HEK293 (cell line): ENCODE measurements around the gene IPO11.
A peak's percentile ranks its signal among the peaks of the same experiment; 100 is the strongest.

Experiments used
- CTCF ChIA-PET: fragments of 350-600 bp; formaldehyde crosslinking; extraction: SDS; loops from one replicate; lab custom pipeline; 2021; ENCODE audit warnings: antibody characterized with exemption; lab: Yijun Ruan, JAX
- POLR2A ChIA-PET: fragments of 300-600 bp; formaldehyde crosslinking; extraction: SDS; loops from one replicate; lab custom pipeline; 2020; ENCODE audit warnings: antibody characterized with exemption, inconsistent platforms; lab: Yijun Ruan, JAX
- H3K27ac ChIP-seq: fragments of 200-500 bp; sonication (Bioruptor generic); 2 replicates; pipeline ENCODE4 v1.5.1; 2014; ENCODE audit warnings: low read depth, low read length, control low read depth, inconsistent platforms; ENCODE audit errors: extremely low read depth
- H3K36me3 ChIP-seq, 2 experiments: fragments of 200-500 bp in 1 of 2; sonication (Bioruptor generic) in 1 of 2; 1 replicate in 1 of 2; 2 replicates in 1 of 2; pipeline ENCODE4 v1.5.1; 2014 to 2017; ENCODE audit warnings: inconsistent platforms in 2 of 2, low read length in 2 of 2; ENCODE audit not compliant: control insufficient read depth in 2 of 2, insufficient read depth in 1 of 2
- H3K4me1 ChIP-seq: fragments of 200-500 bp; sonication (Bioruptor generic); 2 replicates; pipeline ENCODE4 v1.5.1; 2014; ENCODE audit warnings: mild to moderate bottlenecking, low read length, inconsistent platforms; ENCODE audit not compliant: control insufficient read depth, insufficient read depth
- H3K4me3 ChIP-seq: 2 replicates; pipeline ENCODE4 v1.5.1; 2011; ENCODE audit warnings: low read depth, mild to moderate bottlenecking, control low read depth, low read length, moderate library complexity
- H3K9me3 ChIP-seq: fragments of 200-500 bp; sonication (Bioruptor generic); 2 replicates; pipeline ENCODE4 v1.5.1; 2014; ENCODE audit warnings: low read depth, low read length, inconsistent platforms; ENCODE audit not compliant: control insufficient read depth, insufficient read depth
- GLIS2 ChIP-seq: fragments of 450-650 bp; formaldehyde crosslinking; IDR thresholded peaks from 2 replicates; pipeline ENCODE4 v1.5.1; 2016; ENCODE audit warnings: missing biosample characterization, missing genetic modification characterization
- KLF7 ChIP-seq: fragments of 450-650 bp; formaldehyde crosslinking; IDR thresholded peaks from 2 replicates; pipeline ENCODE4 v1.5.1; 2016; ENCODE audit warnings: missing biosample characterization, missing genetic modification characterization, borderline replicate concordance
- MEIS1 ChIP-seq: sonication (generic); formaldehyde crosslinking; IDR thresholded peaks from 2 replicates; pipeline ENCODE4 v1.8.1; 2022; ENCODE audit warnings: missing genetic modification reagents, mild to moderate bottlenecking, borderline replicate concordance
- PRDM1 ChIP-seq: fragments of 450-650 bp; formaldehyde crosslinking; IDR thresholded peaks from 2 replicates; pipeline ENCODE4; 2016; ENCODE audit warnings: missing biosample characterization, missing genetic modification characterization
- SETDB1 ChIP-seq: IDR thresholded peaks from one replicate; pipeline ENCODE4 v1.6.1; 2017; ENCODE audit warnings: mild to moderate bottlenecking, low read length, moderate library complexity, mixed read lengths; ENCODE audit not compliant: insufficient read length
- TRIM28 ChIP-seq: IDR thresholded peaks from 2 replicates; pipeline ENCODE4 v1.6.1; 2011; ENCODE audit warnings: low read length, control low read depth, borderline replicate concordance
- ZBTB48 ChIP-seq: fragments of 450-650 bp; formaldehyde crosslinking; IDR thresholded peaks from 2 replicates; pipeline ENCODE4 v1.5.1; 2016; ENCODE audit warnings: missing biosample characterization, missing genetic modification characterization
- ZNF10 ChIP-seq: fragments of 450-650 bp; formaldehyde crosslinking; IDR thresholded peaks from 2 replicates; pipeline ENCODE4 v1.5.1; 2017; ENCODE audit warnings: missing biosample characterization, missing genetic modification characterization
- ZNF133 ChIP-seq: fragments of 450-650 bp; formaldehyde crosslinking; IDR thresholded peaks from 2 replicates; pipeline ENCODE4 v1.5.1; 2016; ENCODE audit warnings: missing biosample characterization, missing genetic modification characterization
- ZNF146 ChIP-seq: fragments of 450-650 bp; formaldehyde crosslinking; IDR thresholded peaks from 2 replicates; pipeline ENCODE4 v1.5.1; 2016; ENCODE audit warnings: missing biosample characterization, missing genetic modification characterization
- ZNF23 ChIP-seq: fragments of 450-650 bp; formaldehyde crosslinking; IDR thresholded peaks from 2 replicates; pipeline ENCODE4 v1.5.1; 2016; ENCODE audit warnings: missing biosample characterization, missing genetic modification characterization, borderline replicate concordance
- ZNF24 ChIP-seq: fragments of 450-650 bp; formaldehyde crosslinking; IDR thresholded peaks from 2 replicates; pipeline ENCODE4 v1.5.1; 2016; ENCODE audit warnings: missing biosample characterization, missing genetic modification characterization
- ZNF341 ChIP-seq: fragments of 450-650 bp; formaldehyde crosslinking; IDR thresholded peaks from 2 replicates; pipeline ENCODE4; 2016; ENCODE audit warnings: low read depth, missing biosample characterization, missing genetic modification characterization
- ZNF37A ChIP-seq: fragments of 450-650 bp; IDR thresholded peaks from 2 replicates; pipeline ENCODE4 v1.5.1; 2018; ENCODE audit warnings: missing biosample characterization, missing genetic modification characterization
- ZNF501 ChIP-seq: fragments of 450-650 bp; formaldehyde crosslinking; IDR thresholded peaks from 2 replicates; pipeline ENCODE4 v1.5.1; 2016; ENCODE audit warnings: missing biosample characterization, missing genetic modification characterization
- ZNF555 ChIP-seq: fragments of 450-650 bp; formaldehyde crosslinking; conservative IDR thresholded peaks from 2 replicates; pipeline ENCODE4 v1.5.1; 2017; ENCODE audit warnings: missing biosample characterization, mild to moderate bottlenecking, missing genetic modification characterization, inconsistent platforms
- ZNF585B ChIP-seq: fragments of 450-650 bp; formaldehyde crosslinking; IDR thresholded peaks from 2 replicates; pipeline ENCODE4 v1.5.1; 2016; ENCODE audit warnings: missing biosample characterization, missing genetic modification characterization
- ZNF610 ChIP-seq: fragments of 450-650 bp; formaldehyde crosslinking; IDR thresholded peaks from 2 replicates; pipeline ENCODE4 v1.5.1; 2016; ENCODE audit warnings: missing biosample characterization, missing genetic modification characterization, borderline replicate concordance
- ZSCAN23 ChIP-seq: fragments of 450-650 bp; formaldehyde crosslinking; IDR thresholded peaks from 2 replicates; pipeline ENCODE4 v1.5.1; 2016; ENCODE audit warnings: missing biosample characterization, missing genetic modification characterization
- TF ChIP-seq, protein P1 (sequence below): fragments of 450-650 bp; formaldehyde crosslinking; IDR thresholded peaks from 2 replicates; pipeline ENCODE4 v1.5.1; 2017; ENCODE audit warnings: missing biosample characterization, missing genetic modification characterization
- TF ChIP-seq, protein P2 (sequence below): fragments of 450-650 bp; formaldehyde crosslinking; IDR thresholded peaks from 2 replicates; pipeline ENCODE4 v1.5.1; 2017; ENCODE audit warnings: missing biosample characterization, missing genetic modification characterization
- TF ChIP-seq, protein P3 (sequence below): fragments of 450-650 bp; formaldehyde crosslinking; IDR thresholded peaks from 2 replicates; pipeline ENCODE4 v1.5.1; 2016; ENCODE audit warnings: missing biosample characterization, missing genetic modification characterization

IPO11 gene

DNA sequence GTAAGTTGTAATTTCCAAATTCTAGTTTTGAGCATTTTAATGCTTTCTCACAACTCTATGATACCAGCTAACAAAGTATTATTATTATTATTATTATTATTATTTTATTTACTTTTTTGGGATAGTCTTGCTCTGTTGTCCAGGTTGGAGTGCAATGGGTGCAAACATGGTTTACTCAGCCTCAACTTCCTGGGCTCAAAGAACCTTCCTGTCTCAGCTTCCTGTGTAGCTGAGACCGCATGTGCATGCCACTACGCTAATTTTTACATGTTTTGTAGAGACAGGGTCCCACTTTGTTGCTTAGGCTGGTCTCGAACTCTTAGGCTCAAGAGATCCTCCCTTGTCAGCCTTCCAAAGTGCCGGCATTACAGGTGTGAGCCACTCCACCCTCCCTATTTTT lies 193.1 kb downstream of the IPO11 start (continued):
- TF ChIP-seq, protein P1, sequence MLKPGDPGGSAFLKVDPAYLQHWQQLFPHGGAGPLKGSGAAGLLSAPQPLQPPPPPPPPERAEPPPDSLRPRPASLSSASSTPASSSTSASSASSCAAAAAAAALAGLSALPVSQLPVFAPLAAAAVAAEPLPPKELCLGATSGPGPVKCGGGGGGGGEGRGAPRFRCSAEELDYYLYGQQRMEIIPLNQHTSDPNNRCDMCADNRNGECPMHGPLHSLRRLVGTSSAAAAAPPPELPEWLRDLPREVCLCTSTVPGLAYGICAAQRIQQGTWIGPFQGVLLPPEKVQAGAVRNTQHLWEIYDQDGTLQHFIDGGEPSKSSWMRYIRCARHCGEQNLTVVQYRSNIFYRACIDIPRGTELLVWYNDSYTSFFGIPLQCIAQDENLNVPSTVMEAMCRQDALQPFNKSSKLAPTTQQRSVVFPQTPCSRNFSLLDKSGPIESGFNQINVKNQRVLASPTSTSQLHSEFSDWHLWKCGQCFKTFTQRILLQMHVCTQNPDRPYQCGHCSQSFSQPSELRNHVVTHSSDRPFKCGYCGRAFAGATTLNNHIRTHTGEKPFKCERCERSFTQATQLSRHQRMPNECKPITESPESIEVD (tag by site-specific recombination): no peak

DNA sequence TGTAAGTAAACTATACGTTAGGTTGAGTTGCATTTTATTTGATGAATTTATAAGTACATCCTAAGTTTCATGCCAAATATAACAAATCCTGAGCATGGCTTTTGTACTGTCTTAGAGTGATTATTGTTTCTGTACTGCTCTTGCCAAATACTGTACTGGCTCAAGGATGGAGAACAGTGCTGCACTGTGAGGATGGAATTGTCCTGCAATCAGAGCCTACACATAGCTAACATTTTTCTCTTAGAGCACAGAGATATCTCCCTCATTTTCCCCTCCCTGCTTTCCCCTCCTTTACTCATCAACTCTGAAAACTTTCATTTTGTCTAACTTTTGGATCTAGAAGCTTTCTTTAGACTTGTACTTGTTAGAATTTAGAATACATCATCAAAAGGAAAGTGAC lies 194.3 kb downstream of the IPO11 start:
- no peak overlapping the region for H3K27ac ChIP-seq
- CTCF ChIA-PET: no interaction called here
- TF ChIP-seq PRDM1 (0 out of 2 replicates have a peak, but pooled peaks have one; percentile 12), SETDB1 (no peak), ZNF10 (tag by site-specific recombination) (no peak)
- POLR2A ChIA-PET: no interaction called here
- no peaks in the 10 kb centered on the region for H3K9me3 ChIP-seq
- no peaks in the 10 kb centered on the region for H3K4me1 ChIP-seq
- peaks cover 0 to 13% of the 10 kb centered on the region in 2 experiments; a peak in 2 of 3 replicates for H3K36me3 ChIP-seq
- H3K4me3 ChIP-seq: no peak overlapping the region

DNA sequence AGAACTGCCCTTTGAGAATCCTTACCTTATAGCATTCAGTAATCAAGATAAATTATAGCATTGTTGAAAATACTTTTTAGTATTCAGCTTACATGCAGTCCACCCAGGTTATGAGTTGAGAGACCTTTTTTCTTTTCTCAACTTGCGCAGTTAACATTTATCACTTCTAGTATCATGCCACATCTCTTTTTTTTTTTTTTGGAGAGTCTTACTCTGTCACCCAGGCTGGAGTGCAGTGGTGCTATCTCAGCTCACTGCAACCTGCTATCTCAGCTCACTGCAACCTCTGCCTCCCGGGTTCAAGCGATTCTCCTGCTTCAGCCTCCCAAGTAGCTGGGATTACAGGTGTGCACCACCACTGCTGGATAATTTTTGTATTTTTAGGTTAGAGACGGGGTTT lies 195.1 kb downstream of the IPO11 start:
- Histone ChIP-seq H3K36me3 (peaks cover 0 to 13% of the 10 kb centered on the region in 2 experiments; a peak in 2 of 3 replicates), H3K4me1 (no peaks in the 10 kb centered on the region), H3K9me3 (no peaks in the 10 kb centered on the region), H3K27ac (no peak overlapping the region), H3K4me3 (no peak overlapping the region)
- TF ChIP-seq ZNF24 (tag by site-specific recombination): no peak
- POLR2A ChIA-PET: no interaction called here
- CTCF ChIA-PET: no interaction called here

DNA sequence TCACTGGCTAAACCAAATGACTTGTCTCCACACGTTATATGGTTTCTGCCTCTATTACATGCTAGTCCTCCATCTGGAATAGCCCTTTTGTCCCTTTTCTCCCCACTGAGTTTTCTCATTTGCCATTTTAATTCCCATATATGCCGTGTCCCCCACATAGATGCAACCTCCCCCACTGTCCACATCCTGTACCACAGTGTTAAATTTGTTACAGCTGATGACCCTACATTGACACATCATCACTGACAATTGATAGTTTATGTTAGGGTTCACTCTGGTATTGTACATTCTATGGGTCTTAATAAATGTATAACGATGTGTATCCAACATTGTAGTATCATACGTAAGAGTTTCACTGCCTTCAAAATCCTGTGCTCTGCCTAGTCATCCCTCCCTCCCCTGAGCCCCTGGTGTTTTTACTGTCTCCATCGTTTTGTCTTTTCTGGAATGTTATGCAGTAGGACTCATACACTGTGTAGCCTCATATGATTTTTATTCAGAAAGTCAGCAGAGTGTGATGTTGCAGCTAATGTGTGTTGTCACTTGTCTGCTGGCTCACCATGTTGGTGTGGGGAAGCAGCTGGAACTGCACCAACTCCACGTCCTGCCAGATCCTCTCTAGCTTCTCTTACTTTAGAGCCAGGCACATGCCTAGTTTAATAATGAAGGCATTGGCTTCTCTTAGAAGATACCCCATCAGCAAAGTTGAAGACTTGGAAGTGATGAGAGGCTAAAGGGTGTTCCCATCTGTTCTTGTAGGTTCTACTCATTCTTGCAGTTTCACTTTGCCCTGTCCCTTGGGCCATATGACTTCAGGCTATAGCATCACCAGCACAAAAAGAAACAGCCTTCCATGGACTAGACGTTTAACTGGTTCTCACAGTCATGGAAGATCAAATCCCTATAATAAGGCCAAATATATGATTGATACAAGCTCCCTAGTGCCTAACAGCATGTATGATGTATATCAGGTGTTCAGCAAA lies 196.3 kb downstream of the IPO11 start:
- no peak overlapping the region for H3K4me3 ChIP-seq
- no peaks in the 10 kb centered on the region for H3K9me3 ChIP-seq
- TF ChIP-seq ZNF23 (tag by site-specific recombination) (no peak), ZNF501 (tag by site-specific recombination) (no peak), ZNF555 (no peak), TRIM28 (no peak), ZNF146 (no peak), ZBTB48 (tag by site-specific recombination) (no peak), ZSCAN23 (tag by site-specific recombination) (no peak), ZNF585B (tag by site-specific recombination) (no peak), ZNF341 (tag by site-specific recombination) (no peak), MEIS1 (CRISPR knock-in tag) (no peak), ZNF133 (tag by site-specific recombination) (no peak), KLF7 (no peak), GLIS2 (tag by site-specific recombination) (no peak), ZNF37A (no peak), ZNF610 (tag by site-specific recombination) (no peak)
- TF ChIP-seq, protein P2, sequence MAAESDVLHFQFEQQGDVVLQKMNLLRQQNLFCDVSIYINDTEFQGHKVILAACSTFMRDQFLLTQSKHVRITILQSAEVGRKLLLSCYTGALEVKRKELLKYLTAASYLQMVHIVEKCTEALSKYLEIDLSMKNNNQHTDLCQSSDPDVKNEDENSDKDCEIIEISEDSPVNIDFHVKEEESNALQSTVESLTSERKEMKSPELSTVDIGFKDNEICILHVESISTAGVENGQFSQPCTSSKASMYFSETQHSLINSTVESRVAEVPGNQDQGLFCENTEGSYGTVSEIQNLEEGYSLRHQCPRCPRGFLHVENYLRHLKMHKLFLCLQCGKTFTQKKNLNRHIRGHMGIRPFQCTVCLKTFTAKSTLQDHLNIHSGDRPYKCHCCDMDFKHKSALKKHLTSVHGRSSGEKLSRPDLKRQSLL: no peak
- TF ChIP-seq, protein P3, sequence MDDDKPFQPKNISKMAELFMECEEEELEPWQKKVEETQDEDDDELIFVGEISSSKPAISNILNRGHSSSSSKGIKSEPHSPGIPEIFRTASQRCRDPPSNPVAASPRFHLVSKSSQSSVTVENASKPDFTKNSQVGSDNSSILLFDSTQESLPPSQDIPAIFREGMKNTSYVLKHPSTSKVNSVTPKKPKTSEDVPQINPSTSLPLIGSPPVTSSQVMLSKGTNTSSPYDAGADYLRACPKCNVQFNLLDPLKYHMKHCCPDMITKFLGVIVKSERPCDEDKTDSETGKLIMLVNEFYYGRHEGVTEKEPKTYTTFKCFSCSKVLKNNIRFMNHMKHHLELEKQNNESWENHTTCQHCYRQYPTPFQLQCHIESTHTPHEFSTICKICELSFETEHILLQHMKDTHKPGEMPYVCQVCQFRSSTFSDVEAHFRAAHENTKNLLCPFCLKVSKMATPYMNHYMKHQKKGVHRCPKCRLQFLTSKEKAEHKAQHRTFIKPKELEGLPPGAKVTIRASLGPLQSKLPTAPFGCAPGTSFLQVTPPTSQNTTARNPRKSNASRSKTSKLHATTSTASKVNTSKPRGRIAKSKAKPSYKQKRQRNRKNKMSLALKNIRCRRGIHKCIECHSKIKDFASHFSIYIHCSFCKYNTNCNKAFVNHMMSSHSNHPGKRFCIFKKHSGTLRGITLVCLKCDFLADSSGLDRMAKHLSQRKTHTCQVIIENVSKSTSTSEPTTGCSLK: no peak
- no peak overlapping the region for H3K27ac ChIP-seq
- CTCF ChIA-PET: interaction anchor here (0.5 to 0.6 kb wide), 2 partner anchors 13 to 249 kb away, joined by 3 to 4 read pairs; no protein-coding TSS in a partner anchor
- H3K4me1 ChIP-seq: no peaks in the 10 kb centered on the region
- H3K36me3 ChIP-seq: peaks cover 5 to 9% of the 10 kb centered on the region in 2 experiments
- POLR2A ChIA-PET: no interaction called here
